GM12864 (cell line): Measurements from ENCODE around the gene PGS1.

Source experiments
- DNase-seq: peaks from one replicate; pipeline ENCODE4 v3.0.0-alpha.2; 2011; ENCODE audit warnings: low read depth
- H3K4me3 ChIP-seq: 2 replicates; pipeline ENCODE4 v1.5.1; 2011; ENCODE audit warnings: mild to moderate bottlenecking, low read depth, low read length, control low read depth
- CTCF ChIP-seq: IDR thresholded peaks from 2 replicates; pipeline ENCODE4 v1.5.1; 2011; ENCODE audit warnings: low read depth, mild to moderate bottlenecking, moderate library complexity, low read length, control low read depth, inconsistent platforms; ENCODE audit errors: missing control alignments

PGS1 gene

DNA sequence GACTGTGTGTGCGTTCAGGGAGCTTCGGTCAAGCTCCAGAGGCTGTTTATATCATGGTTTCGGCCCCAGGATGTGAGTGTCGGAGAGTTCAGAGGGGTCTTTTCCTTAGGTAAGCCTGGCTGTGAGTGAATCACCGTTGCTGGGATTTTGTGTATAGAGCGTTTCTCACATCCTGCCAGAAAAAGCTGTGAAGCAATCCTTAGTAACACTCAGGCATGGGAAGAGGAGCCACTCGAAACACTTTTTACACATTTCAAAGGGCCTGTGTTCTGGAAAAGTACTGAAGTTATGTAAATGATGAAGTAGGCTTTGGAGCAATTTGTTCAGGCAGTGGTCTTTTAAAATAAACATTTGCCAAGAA is 662 bp downstream of the PGS1 start:
- TF ChIP-seq CTCF: no peak
- no peak for DNase-seq
- peak overlapping the region; percentile 77 for H3K4me3 ChIP-seq

GRCh38 chr17:78380370-78380769 is 1.9 kb downstream of the PGS1 start:
- DNase-seq: no peak
- TF ChIP-seq CTCF: no peak
- H3K4me3 ChIP-seq: no peak overlapping the region

DNA sequence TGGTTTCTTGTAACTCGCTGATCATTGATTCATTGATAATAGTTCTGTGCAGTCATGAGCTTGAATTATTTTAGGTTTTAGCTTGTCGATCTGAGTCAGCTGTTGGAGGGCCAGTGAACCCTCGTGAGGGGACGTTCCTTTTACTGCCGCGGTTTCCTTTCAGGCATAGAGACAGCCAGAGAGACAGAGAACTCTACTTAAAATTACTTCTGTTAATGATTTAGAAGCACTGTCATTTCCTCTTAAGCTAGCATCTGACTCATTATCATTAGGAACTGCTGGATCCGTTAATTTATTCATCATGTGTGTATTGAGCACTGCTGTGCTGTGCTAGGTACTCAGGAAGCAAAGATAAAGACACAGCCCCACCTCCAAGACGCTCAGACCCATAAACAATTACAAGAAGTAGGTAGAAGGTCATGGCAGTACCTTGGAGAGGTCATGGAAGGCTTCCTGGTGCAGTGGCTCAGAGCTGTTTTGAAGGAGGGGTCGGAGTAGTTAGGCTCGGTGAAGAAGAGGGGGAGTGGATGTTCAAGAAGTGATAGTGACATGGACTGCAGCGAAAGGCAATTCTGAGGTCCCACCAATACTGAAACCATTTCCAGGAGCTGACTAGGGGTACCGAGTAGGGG is 3.3 kb downstream of the PGS1 start:
- DNase-seq: no peak
- TF ChIP-seq CTCF: no peak
- peak overlapping the region; percentile 3; the same call in 1 of the 2 replicates for H3K4me3 ChIP-seq

GRCh38 chr17:78383725-78384471 is 5.4 kb downstream of the PGS1 start:
- no peak for TF ChIP-seq CTCF
- peak; percentile 86 for DNase-seq
- H3K4me3 ChIP-seq: no peak overlapping the region; the same call in 1 of the 2 replicates

DNA sequence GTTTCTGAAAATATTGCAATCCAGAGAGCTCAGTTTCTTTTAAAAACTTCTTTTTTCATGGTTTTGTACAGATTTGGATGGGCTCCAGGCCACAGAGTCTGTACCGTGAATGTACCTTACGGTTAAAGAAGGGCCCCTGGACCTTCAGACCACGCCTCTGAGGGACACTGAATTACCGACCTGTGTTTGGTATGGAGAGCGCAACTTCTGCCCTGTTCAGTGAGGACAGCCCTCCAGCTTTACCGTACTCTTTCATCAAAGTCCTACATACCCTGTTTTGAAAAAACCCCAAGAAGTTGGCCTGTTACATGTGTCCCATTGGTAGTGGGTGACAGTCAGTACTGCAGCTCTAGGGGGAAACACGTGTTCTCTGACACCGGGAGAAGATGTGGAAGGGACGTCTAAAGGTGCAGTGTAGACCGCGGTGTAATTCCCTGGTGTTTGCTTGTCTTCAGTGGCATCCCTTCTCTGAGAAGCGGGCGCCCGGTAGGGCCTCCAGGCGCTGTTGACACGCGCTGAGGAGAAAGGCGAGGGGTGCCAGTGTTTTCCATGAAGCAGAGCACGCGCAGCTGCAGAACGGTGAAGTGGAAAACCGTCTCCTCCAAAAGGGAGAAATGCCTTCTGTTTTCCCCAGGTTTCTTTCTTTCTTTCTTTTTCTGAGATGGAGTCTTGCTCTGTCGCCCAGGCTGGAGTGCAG is 6.2 kb downstream of the PGS1 start:
- peak overlapping the region; percentile 1; the same call in 1 of the 2 replicates for H3K4me3 ChIP-seq
- TF ChIP-seq CTCF: no peak
- no peak for DNase-seq

DNA sequence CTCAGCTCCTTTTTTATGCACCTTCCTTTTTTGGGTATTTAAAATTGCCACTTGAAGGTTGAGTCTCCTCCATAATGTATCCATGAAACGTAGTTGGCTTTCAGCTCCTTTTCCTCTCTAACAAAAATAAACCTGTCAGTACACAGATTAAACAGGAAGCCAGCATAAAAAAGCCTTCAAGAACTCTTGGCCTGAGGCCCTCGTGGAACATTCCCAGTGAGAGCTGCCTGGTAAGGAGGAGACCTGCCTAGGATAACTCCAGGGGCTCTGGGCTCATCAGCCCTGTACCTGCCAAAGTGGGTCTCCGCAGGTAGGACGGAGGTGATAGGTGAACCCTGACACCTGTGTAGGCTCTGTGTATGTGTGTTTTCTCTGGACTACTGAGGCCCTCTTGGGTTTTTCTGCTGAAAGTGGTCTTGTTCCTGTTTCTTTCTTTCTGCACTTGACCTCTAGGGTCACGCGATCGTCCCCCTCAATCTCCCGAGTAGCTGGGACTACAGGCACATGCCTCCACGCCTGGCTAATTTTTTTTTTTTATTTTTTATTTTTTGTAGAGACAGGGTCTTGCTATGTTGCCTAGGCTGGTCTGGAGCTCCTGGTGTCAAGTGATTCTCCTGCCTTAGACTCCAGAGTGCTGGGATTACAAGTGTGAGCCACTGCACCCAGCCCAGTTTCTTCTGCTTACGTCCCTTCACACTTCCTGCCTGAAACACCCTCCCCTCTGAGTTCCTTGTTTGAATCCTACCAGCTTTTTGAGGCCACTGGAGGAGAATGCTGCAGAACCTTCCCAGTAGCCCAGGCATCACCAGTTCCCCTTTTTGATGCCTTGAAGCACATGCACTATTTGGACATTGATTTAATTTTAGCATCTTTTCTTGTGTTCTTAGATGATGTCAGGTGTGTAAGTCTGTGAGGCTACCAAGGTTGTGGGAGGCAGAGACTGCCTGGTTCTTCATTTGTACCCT is 9.8 kb downstream of the PGS1 start:
- no peak overlapping the region for H3K4me3 ChIP-seq
- DNase-seq: peak; percentile 61
- no peak for TF ChIP-seq CTCF
